ENCODE measurements around the gene MBD6. TPM values are rescaled to one million over a fixed set of nuclear protein-coding genes. Genes with fewer than 3 reads are reported as not detected.

MBD6 gene
- total and polyA plus RNA-seq, 2 of the 4 experiments (the other 2 are of a cell fraction), result 0.90 to 9.3 TPM

GRCh38 chr12:57545809-57546437 lies 23.3 kb downstream of the MBD6 start (continued):
- TF ChIP-seq MXI1 (IDR thresholded peaks at IDR 0.05; ENCODE audit: borderline replicate concordance, low read depth, low read length), result no peak

- intact Hi-C loops (cut with micrococcal nuclease), result no loop called here
- peak within 1 kb of the TSS; percentile 98 for H2AK5ac ChIP-seq (ENCODE audit: low read depth, low read length)
- peak; percentile 95 for ATAC-seq (ENCODE audit: low read depth)
- TF ChIP-seq USF2 (IDR thresholded peaks at IDR 0.05; ENCODE audit: low read depth, low read length), result no peak
- no peak for TF ChIP-seq RFX5 (IDR thresholded peaks at IDR 0.05; ENCODE audit: low read depth, low read length)
- no peak for TF ChIP-seq RCOR1 (IDR thresholded peaks at IDR 0.05; ENCODE audit: insufficient replicate concordance, low read length)
- TF ChIP-seq MAFK (IDR thresholded peaks at IDR 0.05; ENCODE audit: low read depth, low read length), result no peak
- TF ChIP-seq FOS (IDR thresholded peaks at IDR 0.05; ENCODE audit: low read depth, low read length), result no peak
- no peak for TF ChIP-seq NFE2L2 (IDR thresholded peaks at IDR 0.05; ENCODE audit: low read depth, low read length)
- TF ChIP-seq BHLHE40 (IDR thresholded peaks at IDR 0.05; ENCODE audit: low read depth, low read length), result no peak
- TF ChIP-seq ELK1 (IDR thresholded peaks at IDR 0.05; ENCODE audit: borderline replicate concordance, low read depth, low read length), result no peak
- TF ChIP-seq RAD21 (IDR thresholded peaks at IDR 0.05; ENCODE audit: low read length), result peak; percentile 12; the same call in 1 of the 2 replicates
- TF ChIP-seq CHD1 (IDR thresholded peaks at IDR 0.05; ENCODE audit: low read depth, low read length), result peak; percentile 90; the same call in 1 of the 2 replicates
Observed at GRCh38 chr12:57546438-57547287, 24.0 kb downstream of the MBD6 start, which contains the start of gene DCTN2. Gene DCTN2, minus strand, starts transcription at chr12:57547192. Its CDS starts 129 bp downstream, at chr12:57547063.

More at GRCh38 chr12:57546438-57547287, 24.0 kb downstream of the MBD6 start, which contains the start of gene DCTN2:
- Histone ChIP-seq H3K9me3 (ENCODE audit: control insufficient read depth, insufficient read depth, low read length) (no peaks in the 10 kb centered on the region), H2AK9ac (replicated peaks; ENCODE audit: low read depth, low read length, poor library complexity) (peak within 1 kb of the TSS; percentile 97), H3K27me3 (ENCODE audit: control insufficient read depth, insufficient read depth, low read length) (peaks cover 30% of the 10 kb centered on the region), H2BK20ac (ENCODE audit: low read depth, low read length) (no peak within 1 kb of the TSS), H2BK120ac (ENCODE audit: low read depth, low read length) (peak within 1 kb of the TSS; percentile 37; the same call in 1 of the 2 replicates), H2BK15ac (ENCODE audit: low read depth, low read length) (0 out of 3 replicates have a peak within 1 kb of the TSS, but pooled peaks have one; percentile 4), H2AFZ (replicated peaks; ENCODE audit: low read length, poor library complexity) (peak within 1 kb of the TSS; percentile 93), H3K4me1 (ENCODE audit: control insufficient read depth, insufficient read depth, low read length) (peaks cover 9% of the 10 kb centered on the region), H3K18ac (ENCODE audit: low read depth, low read length) (no peak within 1 kb of the TSS; the same call in 1 of the 2 replicates), H3K56ac (ENCODE audit: extremely low read depth, insufficient read depth, low read length) (peak within 1 kb of the TSS; percentile 61; the same call in 1 of the 2 replicates), H3K9ac (ENCODE audit: low read depth, low read length) (peak within 1 kb of the TSS; percentile 90), H4K20me1 (ENCODE audit: insufficient read depth, low read length) (peaks cover 26% of the 10 kb centered on the region), H4K5ac (ENCODE audit: low read depth, low read length) (peak within 1 kb of the TSS; percentile 62), H3K36me3 (ENCODE audit: control insufficient read depth, insufficient read depth, low read length) (peaks cover 6% of the 10 kb centered on the region), H3K4me2 (ENCODE audit: low read depth, low read length) (peak within 1 kb of the TSS; percentile 100), H3K14ac (replicated peaks; ENCODE audit: low read depth, low read length) (peak within 1 kb of the TSS; percentile 79), H2BK5ac (ENCODE audit: low read depth, low read length, poor library complexity, severe bottlenecking) (peak within 1 kb of the TSS; percentile 30), H4K8ac (ENCODE audit: low read depth in 2 of 2, low read length in 2 of 2) (peak within 1 kb of the TSS; percentile 42 to 81), H3K4ac (ENCODE audit: low read depth, low read length) (peak within 1 kb of the TSS; percentile 74), H3K9me1 (ENCODE audit: insufficient read depth, low read length) (peaks cover 22% of the 10 kb centered on the region), H4K91ac (ENCODE audit: insufficient read depth, low read depth, low read length) (peak within 1 kb of the TSS; percentile 48), H3K23ac (ENCODE audit: low read depth, low read length) (peak within 1 kb of the TSS; percentile 58), H3K4me3 (ENCODE audit: insufficient read depth, low read depth, low read length) (peak within 1 kb of the TSS; percentile 77), H3K79me1 (ENCODE audit: low read depth in 1 of 2, low read length in 2 of 2) (peaks cover 23 to 36% of the 10 kb centered on the region in 2 experiments), H3K27ac (ENCODE audit: insufficient read depth, low read length) (peak within 1 kb of the TSS; percentile 77)
- ChIA-PET CTCF (interaction anchor here (0.7 to 1.1 kb wide), 2 partner anchors 15 to 37 kb away, joined by 3 read pairs; no protein-coding TSS in a partner anchor), POLR2A (ENCODE audit: unreplicated experiment) (no interaction called here)
- in situ Hi-C loops (cut with MboI; ENCODE audit: low sequenced_read_pairs) (no loop called here), dilution Hi-C loops (cut with HindIII; ENCODE audit: low sequenced_read_pairs, unreplicated experiment) (no loop called here)
- WGBS, 2 experiments (ENCODE audit: extremely low coverage in 2 of 2, insufficient read length in 1 of 2), result 3% methylated on average over 7 of the region's 56 CpGs; no CpG with 5 or more reads in 1 of the 2 experiments
- BruUV-seq (replicated peaks), result TSS peak; percentile 43
- peak; percentile 96 for DNase-seq
